GM18507 (cell line): ENCODE measurements around the gene SLC9C1.

Experiments used
- DNase-seq: peaks from one replicate; pipeline ENCODE4 v3.0.0; 2011; ENCODE audit warnings: low read depth; ENCODE audit not compliant: insufficient read length; ENCODE audit errors: extremely low spot score
- FAIRE-seq: peaks from 2 replicates; lab custom pipeline; 2011; peaks lifted over from hg19 to GRCh38; lab: Jason Lieb, UNC

Gene SLC9C1

GRCh38 chr3:112136046-112136445 is 158.0 kb downstream of the SLC9C1 start:
- DNase-seq: no peak
- peak; percentile 81 for FAIRE-seq

DNA sequence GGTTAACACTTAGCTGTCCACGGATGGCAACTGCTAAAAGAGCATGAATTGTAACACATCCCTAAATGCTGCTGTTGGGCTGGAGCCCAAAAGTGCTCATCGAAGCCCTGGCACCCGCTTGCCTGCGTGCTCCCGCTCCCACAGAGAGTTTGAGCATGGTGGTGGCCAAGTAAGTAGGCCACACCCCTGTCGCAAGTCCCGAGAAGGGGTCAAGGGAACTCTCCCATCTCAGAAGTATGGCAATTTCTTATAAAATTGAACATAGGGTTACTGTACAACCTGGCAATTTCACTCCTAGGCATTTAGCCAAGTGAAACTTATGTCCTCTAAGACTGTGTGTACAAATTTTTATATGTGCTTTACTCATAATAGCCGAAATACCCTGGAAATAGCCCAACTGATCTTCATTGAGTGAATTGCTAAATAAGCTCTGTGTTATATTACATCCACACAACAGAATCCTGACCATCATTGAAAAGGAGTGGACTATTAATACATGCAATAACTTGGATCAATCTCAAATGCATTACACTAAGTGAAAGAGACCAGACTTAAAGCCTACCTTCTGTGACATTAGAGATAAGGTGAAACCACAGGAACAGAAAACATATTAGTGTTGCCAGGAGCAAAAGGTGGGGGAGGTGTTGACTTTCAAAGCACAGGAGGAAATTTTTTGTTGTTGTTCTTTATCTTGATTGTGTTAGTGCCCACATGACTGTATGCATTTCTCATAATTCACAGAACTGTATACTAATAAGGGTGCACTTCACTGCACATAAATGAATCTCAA is 159.5 kb downstream of the SLC9C1 start:
- FAIRE-seq: peak; percentile 91
- DNase-seq: no peak

DNA sequence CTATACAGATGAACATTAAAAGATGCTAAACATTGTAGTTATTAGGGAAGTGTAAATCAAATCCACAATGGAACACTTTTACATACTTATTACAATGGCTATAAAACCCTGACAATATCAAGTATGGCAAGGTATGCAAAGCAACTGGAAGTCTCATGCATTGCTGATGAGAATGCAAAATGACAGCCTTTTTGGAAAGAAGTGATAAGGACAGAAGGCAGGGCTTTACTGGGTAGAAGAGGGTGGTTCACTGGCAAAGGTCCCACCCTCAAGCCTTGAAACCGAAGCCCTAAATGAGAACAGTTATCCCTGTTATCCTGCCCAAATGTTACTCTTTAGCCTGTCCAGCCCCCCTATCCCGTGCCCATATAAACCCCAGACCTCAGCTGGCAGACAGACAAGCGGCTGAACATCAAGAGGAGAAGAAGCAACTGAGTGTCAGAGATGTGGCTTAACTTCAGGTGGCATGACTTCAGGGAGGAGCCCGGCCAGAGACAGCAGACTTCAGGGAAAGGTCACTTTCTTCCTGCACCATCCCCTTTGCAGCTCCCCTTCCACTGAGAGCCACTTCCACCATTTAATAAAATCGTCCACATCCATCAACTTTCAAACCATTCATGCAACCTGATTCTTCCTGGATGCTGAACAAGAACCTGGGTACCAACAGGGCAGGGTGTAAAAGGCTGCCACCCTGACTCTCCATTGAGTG is 160.2 kb downstream of the SLC9C1 start:
- no peak for FAIRE-seq
- DNase-seq: no peak

DNA sequence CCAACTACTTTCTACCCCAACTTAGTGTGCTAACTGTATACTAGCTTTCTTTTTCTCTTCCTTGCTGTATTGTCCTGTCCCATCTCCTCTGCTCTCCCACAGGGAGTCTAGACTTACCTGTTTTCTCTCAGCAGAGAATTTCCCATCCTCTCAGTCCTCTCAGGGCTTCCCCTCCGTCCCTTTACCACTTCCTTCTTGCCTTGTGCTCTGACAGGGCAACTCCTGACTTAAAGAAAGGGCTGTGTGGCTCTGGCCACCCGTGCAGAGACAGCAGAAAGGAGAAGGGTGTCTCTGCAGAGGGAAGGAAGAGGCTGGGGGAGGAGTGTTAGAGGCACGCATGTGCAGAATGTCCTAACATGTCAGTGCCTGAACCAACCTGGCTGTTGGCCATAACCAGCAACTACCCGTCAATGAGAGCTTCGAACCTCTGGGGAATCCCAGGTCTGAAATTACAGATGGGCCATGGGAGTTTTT is 161.0 kb downstream of the SLC9C1 start, which contains the start of gene GCSAM:
GCSAM (minus strand) TSS at position 274 of the 474 bp plus-strand sequence; CDS start at position 146, 128 bp downstream.
- DNase-seq: peak; percentile 54
- FAIRE-seq: peak; percentile 100

DNA sequence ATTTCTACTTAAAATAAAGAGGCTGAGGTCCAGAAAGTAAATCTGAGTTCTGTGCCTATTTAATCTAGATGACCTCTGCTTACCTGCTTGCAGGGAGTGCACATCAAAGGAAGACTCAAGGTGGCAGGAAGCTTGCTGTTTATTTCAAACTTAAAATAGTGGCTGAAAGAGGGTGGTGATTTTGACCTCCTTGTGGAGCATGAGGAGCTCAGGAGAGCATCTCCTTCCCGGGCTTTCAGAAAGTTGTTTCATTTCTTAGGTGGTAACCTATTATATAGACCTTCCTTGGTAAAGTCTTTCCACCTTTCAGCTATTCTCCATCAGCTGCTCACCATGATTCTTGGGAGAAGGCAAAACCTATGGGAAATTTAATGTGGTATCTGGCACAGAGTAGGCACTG is 161.5 kb downstream of the SLC9C1 start:
- DNase-seq (no peak), FAIRE-seq (no peak)

- no peak for DNase-seq
- no peak for FAIRE-seq
Observed at GRCh38 chr3:112132088-112132487, 161.9 kb downstream of the SLC9C1 start.

DNA sequence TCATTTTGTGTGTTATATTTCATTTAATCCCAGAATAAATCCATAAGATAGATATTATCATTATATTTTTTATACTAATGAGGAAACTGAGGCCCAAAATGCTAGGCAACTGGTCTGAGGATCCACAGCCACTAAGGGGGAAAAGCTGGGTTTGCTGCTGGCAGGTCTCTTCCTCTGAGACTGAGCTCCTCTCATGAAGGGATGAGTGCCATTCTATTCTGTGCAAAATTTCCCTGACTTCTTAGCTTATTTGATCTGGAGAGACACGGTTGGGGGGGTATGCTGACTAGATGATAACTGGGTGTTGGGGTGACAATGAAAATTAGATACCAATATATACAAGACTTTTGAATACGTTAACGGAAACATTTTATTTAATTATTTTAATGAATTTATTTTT is 162.9 kb downstream of the SLC9C1 start:
- FAIRE-seq: no peak
- DNase-seq: no peak

GRCh38 chr3:112130638-112130993 is 163.4 kb downstream of the SLC9C1 start:
- FAIRE-seq (peak; percentile 67), DNase-seq (no peak)

GRCh38 chr3:112129925-112130637 is 163.9 kb downstream of the SLC9C1 start:
- no peak for DNase-seq
- FAIRE-seq: peak; percentile 81

DNA sequence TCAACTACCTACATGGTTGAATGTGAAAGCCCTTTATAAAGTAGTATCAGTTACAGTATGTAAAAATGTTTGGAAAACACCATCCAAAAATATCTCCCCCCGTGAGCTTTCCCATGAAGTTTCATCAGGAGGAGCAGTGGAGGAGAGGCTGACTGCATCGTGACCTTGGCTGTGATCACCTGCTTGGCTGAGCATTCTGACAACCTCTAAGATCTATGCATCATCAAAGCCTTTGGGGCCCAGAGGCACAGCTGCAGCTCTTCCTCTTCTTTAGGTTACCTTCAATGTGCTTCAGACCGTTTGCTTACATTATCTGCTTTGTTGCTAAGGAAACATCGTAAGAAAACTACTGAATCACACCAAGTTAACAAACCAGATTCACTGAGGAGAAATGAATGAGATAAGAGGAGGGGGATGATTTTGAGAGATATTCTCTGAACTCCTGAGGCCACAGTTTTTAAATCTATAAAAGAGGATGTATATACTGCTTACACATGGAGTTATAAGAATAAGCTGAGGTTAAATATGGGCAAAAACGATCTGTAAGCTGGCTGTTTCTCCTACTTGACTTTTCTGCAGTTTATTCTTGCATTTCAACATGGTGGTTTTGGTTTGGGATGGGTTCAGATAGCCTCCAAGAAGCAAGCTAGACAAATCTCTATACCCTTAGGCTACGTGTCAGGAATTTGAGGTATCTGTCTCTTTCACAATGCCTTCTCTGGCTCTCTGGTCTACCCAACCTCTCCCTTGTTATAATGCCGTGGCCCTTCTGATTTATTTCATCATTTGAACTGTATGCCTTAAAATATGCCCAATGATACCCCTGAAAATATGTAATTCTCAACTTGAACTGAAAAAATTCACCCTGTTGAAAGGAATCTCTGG is 164.9 kb downstream of the SLC9C1 start:
- FAIRE-seq (peak; percentile 95), DNase-seq (no peak)

DNA sequence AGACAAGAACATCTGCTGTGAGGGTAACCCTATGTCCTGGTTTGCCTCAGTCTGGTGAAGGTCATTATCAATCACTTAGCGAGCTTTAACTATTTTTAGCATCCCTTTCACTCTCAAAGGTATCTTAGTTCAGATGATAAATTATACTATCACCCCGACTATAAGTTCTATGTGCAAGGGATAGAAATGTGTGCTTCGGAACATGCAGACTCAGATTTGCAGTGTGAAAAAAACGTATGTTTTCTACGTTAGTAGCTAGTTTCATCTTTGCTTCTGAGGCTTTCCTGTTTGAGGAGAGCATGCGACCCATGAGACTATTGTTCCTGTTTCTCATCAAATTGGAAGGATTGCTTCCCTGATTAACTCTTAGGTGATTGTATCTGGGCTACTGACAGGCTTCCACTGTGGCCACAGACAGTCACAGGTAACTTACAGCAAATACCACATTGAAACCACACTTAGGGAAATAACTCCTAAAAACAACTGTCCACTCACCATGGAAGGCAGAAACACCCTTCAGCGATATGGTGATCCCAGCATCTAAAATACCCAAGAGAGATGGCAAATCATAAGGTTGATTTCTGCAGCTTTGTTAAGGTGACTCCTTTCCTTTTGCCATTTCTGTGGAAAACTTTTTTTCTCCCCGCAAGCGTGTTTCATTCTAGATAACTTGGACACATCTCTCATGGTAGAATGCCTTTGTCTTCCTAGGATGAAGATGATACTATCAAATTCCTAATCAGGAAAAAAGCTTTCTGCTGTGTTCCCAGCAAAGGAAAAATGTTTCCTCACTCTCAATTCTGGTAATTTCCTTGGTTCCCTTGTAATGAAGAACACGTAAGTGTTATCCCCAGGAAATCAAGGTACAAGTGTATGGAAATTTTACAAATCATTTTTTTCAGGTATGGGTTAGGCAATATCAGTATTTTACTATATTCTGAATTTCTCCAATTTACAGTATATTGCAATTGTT is 166.2 kb downstream of the SLC9C1 start:
- FAIRE-seq: peak; percentile 91
- DNase-seq: no peak

GRCh38 chr3:112126511-112126911 is 167.5 kb downstream of the SLC9C1 start:
- peak; percentile 21 for FAIRE-seq
- DNase-seq: no peak

DNA sequence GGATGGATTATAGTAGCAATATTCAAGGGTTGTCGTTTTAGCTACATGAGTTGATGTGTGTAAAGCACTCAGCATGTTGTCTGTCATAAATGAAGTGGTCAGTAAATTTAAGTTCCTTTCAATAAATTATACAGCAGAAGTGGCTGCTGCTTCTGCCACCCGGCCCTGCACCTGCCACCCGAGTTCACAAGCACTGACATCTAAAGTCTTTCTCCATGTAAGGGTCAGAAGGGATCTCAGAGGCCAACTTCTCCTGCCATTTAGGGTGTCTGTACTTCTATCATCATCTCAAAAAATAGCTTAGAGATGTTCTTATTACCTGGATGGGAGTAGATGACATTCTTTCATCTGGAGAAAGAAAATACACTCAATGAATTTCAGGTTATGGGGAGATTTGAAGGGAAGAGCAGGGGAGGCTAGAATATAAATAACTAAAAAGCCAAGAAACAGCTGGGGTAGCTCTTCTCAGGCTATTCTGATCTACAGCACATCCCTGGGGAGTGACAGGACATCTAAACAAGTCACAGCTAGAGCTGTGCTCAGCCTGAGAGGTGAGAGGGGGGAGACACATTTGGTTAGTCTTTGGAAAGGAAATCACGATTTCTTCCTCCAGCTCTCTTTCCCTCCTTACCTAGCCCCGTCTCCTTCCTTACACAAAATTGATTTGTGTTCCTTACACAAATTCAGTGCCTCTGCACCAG is 169.0 kb downstream of the SLC9C1 start:
- FAIRE-seq (no peak), DNase-seq (no peak)

DNA sequence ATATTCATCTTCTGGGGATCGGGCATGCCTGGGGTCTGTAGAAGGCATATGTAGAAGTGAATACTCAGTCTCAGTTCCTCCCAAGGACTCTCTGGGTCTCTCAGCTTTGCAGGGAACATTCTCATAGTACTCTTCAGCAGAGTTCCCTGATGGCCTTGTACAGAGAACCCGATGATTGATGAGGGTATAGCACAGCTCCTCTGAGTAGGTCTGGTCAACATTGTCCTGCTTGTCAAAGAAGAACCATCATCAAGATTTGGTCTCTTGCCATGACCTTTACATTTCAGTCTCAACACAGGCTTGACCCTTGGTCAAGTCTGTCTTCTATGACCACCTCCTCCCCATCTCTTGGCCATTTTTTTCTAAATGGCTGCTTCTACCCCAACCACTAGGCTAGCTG is 170.5 kb downstream of the SLC9C1 start:
- peak; percentile 52 for FAIRE-seq
- DNase-seq: no peak

GRCh38 chr3:112122870-112123269 is 171.1 kb downstream of the SLC9C1 start:
- FAIRE-seq (no peak), DNase-seq (no peak)

GRCh38 chr3:112121577-112122547 is 172.2 kb downstream of the SLC9C1 start:
- DNase-seq (no peak), FAIRE-seq (peak; percentile 54)
